ENCODE data around the gene PITPNM3. TPM values are rescaled to one million over a fixed set of nuclear protein-coding genes. Genes with fewer than 3 reads are reported as not detected.

Gene PITPNM3
- total and polyA plus RNA-seq, 2 of the 8 experiments (the other 6 are each of a cell fraction or from before 2014, with no cell fraction given) = 1.7 to 3.1 TPM

- TF ChIP-seq SUZ12 (IDR thresholded peaks at IDR 0.05; ENCODE audit: low read length) = no peak
- TF ChIP-seq USF2 (IDR thresholded peaks at IDR 0.05; ENCODE audit: low read length) = no peak
- no peak for TF ChIP-seq JUND (IDR thresholded peaks at IDR 0.05; ENCODE audit: low read length)
Measured at GRCh38 chr17:6446516-6447100, 109.7 kb downstream of the PITPNM3 start (continued).
